Hepatocyte (in vitro differentiated cells): ENCODE data around the gene ATG10.

Experiments
- CTCF ChIP-seq: fragments of 200-600 bp; sonication (generic); IDR thresholded peaks from 2 replicates; pipeline ENCODE4 v1.5.1; 2016; ENCODE audit warnings: antibody characterized with exemption, mild to moderate bottlenecking; ENCODE audit not compliant: poor library complexity
- EZH2 ChIP-seq: fragments of 200-600 bp; sonication (generic); IDR thresholded peaks from 2 replicates; pipeline ENCODE4 v1.6.1; 2016; ENCODE audit warnings: antibody characterized with exemption, mild to moderate bottlenecking, borderline replicate concordance
- EZH2phosphoT487 ChIP-seq: fragments of 200-600 bp; sonication (generic); IDR thresholded peaks from one replicate; pipeline ENCODE4 v1.6.1; 2018; ENCODE audit warnings: antibody characterized with exemption, mild to moderate bottlenecking, low read depth, moderate library complexity; ENCODE audit not compliant: unreplicated experiment, severe bottlenecking

DNA sequence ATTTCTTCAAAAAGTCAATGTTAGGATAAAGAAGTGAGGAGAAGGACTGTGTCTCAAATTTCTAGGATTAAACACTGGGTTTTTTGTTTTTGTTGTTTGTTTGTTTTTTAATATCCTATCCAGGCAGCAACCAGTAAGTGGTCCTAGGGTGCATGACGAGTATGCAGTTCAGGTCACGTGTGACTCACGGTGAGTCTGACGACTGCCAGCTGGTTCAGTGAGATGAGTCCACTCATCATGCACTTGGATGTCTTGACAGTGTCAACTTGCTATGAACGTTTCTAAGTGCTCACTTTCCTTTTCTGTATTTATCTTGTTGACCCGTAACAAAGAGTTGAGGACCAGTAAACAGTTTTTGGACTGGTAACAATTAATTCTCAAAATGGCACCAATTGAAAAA is 32.7 kb downstream of the ATG10 start:
- TF ChIP-seq CTCF = no peak
- TF ChIP-seq EZH2phosphoT487 = no peak
- no peak for TF ChIP-seq EZH2
